ENCODE results near the gene MSH5.

Gene MSH5

GRCh38 chr6:31762356-31762755 lies 22.6 kb downstream of the MSH5 start, which contains the start of gene SAPCD1:
TSS of gene SAPCD1 (plus strand) at chr6:31762656. CDS start at chr6:31763055, 399 bp downstream.
- no peak for FAIRE-seq

- no peak for FAIRE-seq
These were observed 23.2 kb downstream of the MSH5 start for GRCh38 chr6:31762878-31763618.

- no peak for FAIRE-seq
These were observed 23.8 kb downstream of the MSH5 start for GRCh38 chr6:31763619-31763940.

- FAIRE-seq = no peak
These were observed 24.4 kb downstream of the MSH5 start for GRCh38 chr6:31764198-31764597.

- FAIRE-seq = no peak
These were observed 25.7 kb downstream of the MSH5 start for GRCh38 chr6:31765559-31765909.

GRCh38 chr6:31765910-31766794 lies 26.3 kb downstream of the MSH5 start:
- no peak for FAIRE-seq

- FAIRE-seq = no peak
These were observed 27.4 kb downstream of the MSH5 start for GRCh38 chr6:31767096-31767645.

- FAIRE-seq = no peak
These were observed 28.8 kb downstream of the MSH5 start for GRCh38 chr6:31768363-31769257.

- FAIRE-seq = no peak
These were observed 30.0 kb downstream of the MSH5 start for GRCh38 chr6:31769684-31770371.

- FAIRE-seq = no peak
These were observed 31.1 kb downstream of the MSH5 start for GRCh38 chr6:31770860-31771259.

- no peak for FAIRE-seq
These were observed 32.2 kb downstream of the MSH5 start for GRCh38 chr6:31771992-31772358.

GRCh38 chr6:31775184-31775583 lies 35.4 kb downstream of the MSH5 start:
- FAIRE-seq = no peak

GRCh38 chr6:31775633-31776484 lies 36.1 kb downstream of the MSH5 start:
- FAIRE-seq = no peak

GRCh38 chr6:31776485-31776988 lies 36.7 kb downstream of the MSH5 start:
- no peak for FAIRE-seq

- no peak for FAIRE-seq
These were observed 37.3 kb downstream of the MSH5 start, which contains the start of gene VWA7 for GRCh38 chr6:31776989-31777666. TSS of gene VWA7 (minus strand) at chr6:31777328. CDS start at chr6:31776779, 549 bp downstream.

GRCh38 chr6:31777667-31778050 lies 37.9 kb downstream of the MSH5 start:
- no peak for FAIRE-seq

- FAIRE-seq = no peak
These were observed 38.4 kb downstream of the MSH5 start for GRCh38 chr6:31778193-31778592.

- FAIRE-seq = no peak
These were observed 39.4 kb downstream of the MSH5 start for GRCh38 chr6:31778999-31779885.

GRCh38 chr6:31779908-31780307 lies 40.1 kb downstream of the MSH5 start:
- no peak for FAIRE-seq
